Peyer's patch (tissue), 4 donors: ENCODE results near the gene VN1R5. TPM values are rescaled to one million over a fixed set of nuclear protein-coding genes. Genes with fewer than 3 reads are reported as not detected.
"Not testable (repeated sequence)": the region's sequence is repeated elsewhere in the genome, so short reads cannot be mapped to it uniquely, and the experiment has no call there.

Experiments
- DNase-seq, 3 donors: peaks; one replicate each; pipeline ENCODE4 v3.0.0-alpha.2; 2017 to 2019
- H3K27ac ChIP-seq, 4 donors: fragments of 200-600 bp; sonication (generic); one replicate each; pipeline ENCODE4 v1.5.1; 2016 to 2019
- H3K27me3 ChIP-seq, 2 donors: fragments of 200-600 bp; sonication (generic); one replicate each; pipeline ENCODE4 v1.5.1; 2019
- H3K36me3 ChIP-seq, 3 donors: fragments of 200-600 bp; sonication (generic); one replicate each; pipeline ENCODE4 v1.5.1; 2016 to 2019
- H3K4me1 ChIP-seq, 4 donors: fragments of 200-600 bp; sonication (generic); one replicate each; pipeline ENCODE4 v1.5.1; 2016 to 2019
- H3K4me3 ChIP-seq, 4 donors: fragments of 200-600 bp; sonication (generic); 1 replicate in 3 of 4; 2 replicates in 1 of 4; pipeline ENCODE4 v1.5.1; 2016 to 2019; ENCODE audit warnings: mild to moderate bottlenecking in 1 of 4
- H3K9me3 ChIP-seq, 4 donors: fragments of 200-600 bp; sonication (generic); one replicate each; pipeline ENCODE4 v1.5.1; 2016 to 2019; ENCODE audit warnings: mild to moderate bottlenecking in 1 of 4
- CTCF ChIP-seq, 6 experiments: fragments of 450-650 bp in 4 of 6; fragments of 200-600 bp in 2 of 6; sonication (generic) in 1 of 6; IDR thresholded peaks; one replicate each; pipeline ENCODE4 v1.5.1; 2017 to 2019; ENCODE audit warnings: antibody characterized with exemption in 6 of 6, mild to moderate bottlenecking in 3 of 6, moderate library complexity in 1 of 6
- POLR2A ChIP-seq, 2 donors: fragments of 450-650 bp; IDR thresholded peaks; one replicate each; pipeline ENCODE4 v1.5.1; 2017; ENCODE audit warnings: antibody characterized with exemption in 2 of 2, mild to moderate bottlenecking in 2 of 2, moderate library complexity in 2 of 2
- total RNA-seq, 4 donors: library from RNA; depleted of rRNA; stranded (reverse); fragments of >200 nt; gene quantifications; one replicate each; pipeline ENCODE4 v1.1.0, GENCODE V29; 2016

Gene VN1R5
- not detected for total RNA-seq

- H3K36me3 ChIP-seq: not testable (repeated sequence)
Observed at GRCh38 chr1:247255772-247256171, at the start of gene VN1R5. VN1R5 (plus strand) TSS chr1:247256072.

GRCh38 chr1:247209396-247209795 is 46.5 kb upstream of the VN1R5 start:
- Histone ChIP-seq H3K4me1 (peaks cover 0 to 13% (median 0%) of the 10 kb centered on the region in 4 donors), H3K27ac (no peak overlapping the region), H3K9me3 (no peaks in the 10 kb centered on the region), H3K4me3 (peak overlapping the region in 1 of 4 donors; percentile 99), H3K36me3 (no peaks in the 10 kb centered on the region), H3K27me3 (no peaks in the 10 kb centered on the region)
- DNase-seq: no peak
- TF ChIP-seq CTCF (IDR thresholded peaks at IDR 0.05) (no peak), POLR2A (IDR thresholded peaks at IDR 0.05) (no peak)

More at GRCh38 chr1:247255772-247256171, at the start of gene VN1R5:
- H3K27me3 ChIP-seq, DNase-seq, H3K4me3 ChIP-seq, H3K4me1 ChIP-seq, H3K27ac ChIP-seq, H3K9me3 ChIP-seq: not testable (repeated sequence)

GRCh38 chr1:247210062-247210375 is 45.9 kb upstream of the VN1R5 start:
- peak overlapping the region; percentile 67 to 99 (median 85) for H3K4me3 ChIP-seq
- no peak for DNase-seq
- H3K27me3 ChIP-seq: no peaks in the 10 kb centered on the region
- peaks cover 0 to 13% (median 0%) of the 10 kb centered on the region in 4 donors for H3K4me1 ChIP-seq
- TF ChIP-seq POLR2A (IDR thresholded peaks at IDR 0.05): no peak
- no peak for TF ChIP-seq CTCF (IDR thresholded peaks at IDR 0.05)
- H3K27ac ChIP-seq: peak overlapping the region; percentile 83 to 96 (median 94)
- H3K9me3 ChIP-seq: no peaks in the 10 kb centered on the region
- no peaks in the 10 kb centered on the region for H3K36me3 ChIP-seq

- Histone ChIP-seq H3K27ac (peak overlapping the region; percentile 83 to 96 (median 94)), H3K4me3 (peak overlapping the region; percentile 67 to 99 (median 85)), H3K4me1 (peaks cover 0 to 13% (median 0%) of the 10 kb centered on the region in 4 donors), H3K9me3 (no peaks in the 10 kb centered on the region), H3K27me3 (no peaks in the 10 kb centered on the region), H3K36me3 (no peaks in the 10 kb centered on the region)
- peak; percentile 82 to 86 for TF ChIP-seq POLR2A (IDR thresholded peaks at IDR 0.05)
- no peak for TF ChIP-seq CTCF (IDR thresholded peaks at IDR 0.05)
- DNase-seq: peak; percentile 99 to 100 (median 99)
Observed at GRCh38 chr1:247210376-247211117, 45.3 kb upstream of the VN1R5 start.

- Histone ChIP-seq H3K4me1 (peaks cover 0 to 13% (median 0%) of the 10 kb centered on the region in 4 donors), H3K9me3 (no peaks in the 10 kb centered on the region), H3K27ac (peak overlapping the region; percentile 34 to 96 (median 94)), H3K4me3 (no peak overlapping the region), H3K36me3 (no peaks in the 10 kb centered on the region), H3K27me3 (no peaks in the 10 kb centered on the region)
- TF ChIP-seq CTCF (IDR thresholded peaks at IDR 0.05) (no peak), POLR2A (IDR thresholded peaks at IDR 0.05) (no peak)
- DNase-seq: no peak
Observed at GRCh38 chr1:247211339-247211738, 44.5 kb upstream of the VN1R5 start.

GRCh38 chr1:247212012-247212411 is 43.9 kb upstream of the VN1R5 start:
- H3K9me3 ChIP-seq: no peaks in the 10 kb centered on the region
- TF ChIP-seq POLR2A (IDR thresholded peaks at IDR 0.05): no peak
- TF ChIP-seq CTCF (IDR thresholded peaks at IDR 0.05): no peak
- peaks cover 0 to 13% (median 0%) of the 10 kb centered on the region in 4 donors for H3K4me1 ChIP-seq
- H3K36me3 ChIP-seq: no peaks in the 10 kb centered on the region
- no peak for DNase-seq
- no peaks in the 10 kb centered on the region for H3K27me3 ChIP-seq
- peak overlapping the region in 1 of 4 donors; percentile 14 for H3K27ac ChIP-seq
- H3K4me3 ChIP-seq: no peak overlapping the region
